ENCODE measurements around the gene RMND5B.

RMND5B gene

GRCh38 chr5:178113841-178114324 lies 16.9 kb upstream of the RMND5B start:
- peak overlapping the region; percentile 90 for H3K4me3 ChIP-seq (ENCODE audit: low read depth, low read length)

GRCh38 chr5:178114325-178115135 lies 16.3 kb upstream of the RMND5B start:
- DNase-seq (ENCODE audit: low read depth): no peak
- peak overlapping the region; percentile 90 for H3K4me3 ChIP-seq (ENCODE audit: low read depth, low read length)
- no peak for TF ChIP-seq CTCF (IDR thresholded peaks at IDR 0.05; ENCODE audit: low read depth, low read length, missing control alignments)

More at GRCh38 chr5:178113841-178114324, 16.9 kb upstream of the RMND5B start:
- no peak for TF ChIP-seq CTCF (IDR thresholded peaks at IDR 0.05; ENCODE audit: low read depth, low read length, missing control alignments)
- no peak for DNase-seq (ENCODE audit: low read depth)

- no peak for DNase-seq (ENCODE audit: low read depth)
- H3K4me3 ChIP-seq (ENCODE audit: low read depth, low read length): peak overlapping the region; percentile 90
- no peak for TF ChIP-seq CTCF (IDR thresholded peaks at IDR 0.05; ENCODE audit: low read depth, low read length, missing control alignments)
Observed at GRCh38 chr5:178115136-178115813, 15.5 kb upstream of the RMND5B start.

GRCh38 chr5:178115814-178116142 lies 15.0 kb upstream of the RMND5B start:
- no peak for TF ChIP-seq CTCF (IDR thresholded peaks at IDR 0.05; ENCODE audit: low read depth, low read length, missing control alignments)
- H3K4me3 ChIP-seq (ENCODE audit: low read depth, low read length): peak overlapping the region; percentile 90
- no peak for DNase-seq (ENCODE audit: low read depth)

GRCh38 chr5:178116143-178116885 lies 14.5 kb upstream of the RMND5B start:
- TF ChIP-seq CTCF (IDR thresholded peaks at IDR 0.05; ENCODE audit: low read depth, low read length, missing control alignments): no peak
- peak overlapping the region; percentile 90 for H3K4me3 ChIP-seq (ENCODE audit: low read depth, low read length)
- no peak for DNase-seq (ENCODE audit: low read depth)

GRCh38 chr5:178117923-178118701 lies 12.7 kb upstream of the RMND5B start:
- no peak for TF ChIP-seq CTCF (IDR thresholded peaks at IDR 0.05; ENCODE audit: low read depth, low read length, missing control alignments)
- no peak for DNase-seq (ENCODE audit: low read depth)
- peak overlapping the region; percentile 38 for H3K4me3 ChIP-seq (ENCODE audit: low read depth, low read length)

All from GM12864 (cell line).